Skeletal muscle satellite cell (primary cell): ENCODE measurements around the gene SLC4A5.
A peak's percentile ranks its signal among the peaks of the same experiment; 100 is the strongest.

Source experiments
- H3K27me3 ChIP-seq: 2 replicates; pipeline ENCODE4 v1.7.0; 2013; ENCODE audit warnings: low read length; ENCODE audit not compliant: control insufficient read depth, insufficient read depth
- H3K36me3 ChIP-seq: 2 replicates; pipeline ENCODE4 v1.7.0; 2013; ENCODE audit warnings: mild to moderate bottlenecking, control low read depth, low read length; ENCODE audit not compliant: insufficient read depth
- H3K4me1 ChIP-seq: 2 replicates; pipeline ENCODE4 v1.7.0; 2013; ENCODE audit warnings: low read length; ENCODE audit not compliant: control insufficient read depth, insufficient read depth
- H3K4me2 ChIP-seq: 2 replicates; pipeline ENCODE4 v1.7.0; 2013; ENCODE audit warnings: mild to moderate bottlenecking, low read length
- H3K4me3 ChIP-seq: 2 replicates; pipeline ENCODE4 v1.7.0; 2013; ENCODE audit warnings: low read length
- H3K9ac ChIP-seq: 2 replicates; pipeline ENCODE4 v1.7.0; 2013; ENCODE audit warnings: mild to moderate bottlenecking, low read depth, low read length, moderate library complexity
- H3K9me3 ChIP-seq: replicated peaks from 2 replicates; pipeline ENCODE4 v1.7.0; 2013; ENCODE audit warnings: mild to moderate bottlenecking, control low read depth, low read length

The SLC4A5 gene

GRCh38 chr2:74205596-74205995 is 137.6 kb downstream of the SLC4A5 start:
- Histone ChIP-seq H3K9me3 (no peaks in the 10 kb centered on the region), H3K4me3 (no peak overlapping the region), H3K4me2 (no peak overlapping the region), H3K9ac (no peak overlapping the region), H3K36me3 (peaks cover 26% of the 10 kb centered on the region), H3K27me3 (no peaks in the 10 kb centered on the region), H3K4me1 (peaks cover 29% of the 10 kb centered on the region)

DNA sequence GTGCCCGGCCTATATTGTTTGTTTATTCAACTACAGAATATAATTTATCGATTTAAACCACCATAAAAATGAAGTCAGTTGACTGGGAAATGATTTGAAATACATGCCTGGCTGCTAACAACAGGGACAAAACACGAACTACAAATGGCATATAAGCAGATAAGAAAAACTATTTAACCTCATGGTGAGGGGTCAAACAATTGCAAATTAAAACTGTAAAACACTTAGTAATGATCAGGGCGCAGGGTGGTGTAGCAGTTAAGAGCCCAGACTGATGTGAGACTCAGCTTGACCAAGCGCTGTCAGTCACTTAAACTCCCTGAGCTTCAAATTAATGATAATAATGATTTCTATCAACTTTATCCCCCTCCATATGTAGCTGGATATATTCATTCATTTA is 138.1 kb downstream of the SLC4A5 start:
- Histone ChIP-seq H3K9ac (no peak overlapping the region), H3K27me3 (no peaks in the 10 kb centered on the region), H3K4me3 (no peak overlapping the region), H3K9me3 (no peaks in the 10 kb centered on the region), H3K4me1 (peaks cover 33% of the 10 kb centered on the region), H3K4me2 (no peak overlapping the region), H3K36me3 (peaks cover 22% of the 10 kb centered on the region)

DNA sequence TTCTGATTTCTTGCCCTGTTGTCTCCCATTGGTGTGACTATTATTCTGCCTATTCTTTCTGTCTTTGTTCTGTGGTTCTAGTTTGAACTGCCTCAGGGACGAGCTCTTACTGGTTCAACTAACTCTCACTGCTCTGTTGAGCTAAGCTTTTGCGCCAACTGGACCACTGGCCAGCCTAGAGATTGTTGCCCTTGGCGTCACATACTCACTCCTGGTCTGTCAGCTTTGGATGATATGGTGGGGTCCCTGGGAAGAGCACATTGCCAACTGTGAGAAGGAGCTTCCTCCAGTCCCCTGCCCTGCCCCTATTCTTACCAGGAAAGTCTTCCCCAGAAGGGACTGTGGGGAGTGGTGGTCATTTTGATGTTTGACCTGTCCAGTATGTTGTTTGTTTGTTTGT is 138.8 kb downstream of the SLC4A5 start:
- Histone ChIP-seq H3K9me3 (no peaks in the 10 kb centered on the region), H3K4me1 (peaks cover 38% of the 10 kb centered on the region), H3K36me3 (peaks cover 15% of the 10 kb centered on the region)

GRCh38 chr2:74201596-74201995 is 141.6 kb downstream of the SLC4A5 start:
- Histone ChIP-seq H3K9me3 (no peaks in the 10 kb centered on the region), H3K9ac (no peak overlapping the region), H3K4me3 (peak overlapping the region; percentile 30), H3K4me1 (peaks cover 42% of the 10 kb centered on the region), H3K36me3 (no peaks in the 10 kb centered on the region), H3K27me3 (no peaks in the 10 kb centered on the region), H3K4me2 (peak overlapping the region; percentile 95)

More for the DNA sequence above, 138.8 kb downstream of the SLC4A5 start:
- Histone ChIP-seq H3K9ac (no peak overlapping the region), H3K4me2 (no peak overlapping the region), H3K4me3 (no peak overlapping the region), H3K27me3 (no peaks in the 10 kb centered on the region)

DNA sequence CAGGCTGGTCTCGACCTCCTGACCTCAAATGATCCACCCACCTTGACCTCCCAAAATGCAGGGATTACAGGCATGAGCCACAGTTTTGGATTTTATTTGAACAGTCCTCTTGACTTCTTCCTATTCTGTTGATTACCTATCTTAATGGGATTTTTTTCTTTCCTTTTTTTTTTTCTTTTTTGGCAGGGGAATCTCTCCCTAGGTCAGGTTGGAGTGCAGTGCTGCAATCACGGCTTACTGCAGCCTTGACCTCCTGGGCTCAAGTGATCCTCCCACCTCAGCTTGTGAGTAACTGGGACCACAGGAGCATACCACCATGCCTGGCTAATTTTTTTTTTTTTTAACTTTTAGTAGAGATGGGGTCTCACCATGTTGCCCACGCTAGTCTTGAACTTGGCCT is 142.0 kb downstream of the SLC4A5 start:
- Histone ChIP-seq H3K4me3 (peak overlapping the region; percentile 30), H3K9ac (no peak overlapping the region), H3K4me1 (peaks cover 38% of the 10 kb centered on the region), H3K9me3 (no peaks in the 10 kb centered on the region), H3K36me3 (no peaks in the 10 kb centered on the region), H3K27me3 (no peaks in the 10 kb centered on the region), H3K4me2 (peak overlapping the region; percentile 95)

DNA sequence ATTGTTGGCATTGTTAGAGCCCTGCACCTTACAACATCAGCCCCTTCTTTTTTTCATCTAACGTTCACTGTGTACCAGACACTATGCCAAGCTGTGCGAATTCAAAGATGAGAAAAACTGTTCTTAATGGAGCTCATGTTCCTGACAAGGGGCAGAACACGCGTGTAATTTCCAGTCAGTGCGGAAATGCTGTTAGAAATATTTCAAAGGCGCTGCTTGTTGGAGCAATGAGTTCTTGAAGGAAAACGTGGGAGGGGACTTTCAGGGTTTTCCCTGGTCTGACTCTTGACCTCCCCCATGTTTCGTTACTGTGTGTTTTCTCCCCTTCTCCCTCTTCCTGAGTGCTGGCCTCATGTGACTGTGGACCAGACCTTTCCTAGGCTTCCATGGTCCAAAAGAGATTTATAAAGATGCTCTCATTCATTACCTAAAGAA is 143.3 kb downstream of the SLC4A5 start:
- Histone ChIP-seq H3K9me3 (no peaks in the 10 kb centered on the region), H3K4me3 (peak overlapping the region; percentile 80), H3K27me3 (no peaks in the 10 kb centered on the region), H3K9ac (peak overlapping the region; percentile 90), H3K36me3 (no peaks in the 10 kb centered on the region), H3K4me2 (peak overlapping the region; percentile 95), H3K4me1 (peaks cover 31% of the 10 kb centered on the region)

DNA sequence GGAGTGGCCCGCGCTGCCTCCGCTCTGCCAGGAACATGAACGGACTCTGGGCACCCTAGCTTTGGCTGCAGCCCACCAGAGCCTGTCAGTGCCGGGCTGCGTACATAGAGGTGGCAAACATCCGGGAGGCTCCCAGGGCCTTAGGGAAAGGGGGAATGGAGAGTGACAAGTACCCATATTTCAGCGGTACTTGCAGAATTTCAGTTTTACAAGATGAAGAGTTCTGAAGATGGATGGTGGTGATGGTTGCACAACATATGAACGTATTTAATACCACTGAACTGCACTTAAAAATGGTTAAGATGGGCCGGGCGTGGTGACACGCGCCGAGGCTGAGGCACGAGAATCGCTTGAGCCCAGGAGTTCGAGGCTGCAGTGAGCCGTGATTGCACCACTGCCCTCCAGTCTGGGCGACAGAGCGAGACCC is 143.9 kb downstream of the SLC4A5 start:
- H3K36me3 ChIP-seq: no peaks in the 10 kb centered on the region
- no peaks in the 10 kb centered on the region for H3K27me3 ChIP-seq
- H3K4me2 ChIP-seq: peak overlapping the region; percentile 95
- H3K4me1 ChIP-seq: peaks cover 31% of the 10 kb centered on the region
- H3K4me3 ChIP-seq: peak overlapping the region; percentile 80
- H3K9me3 ChIP-seq: no peaks in the 10 kb centered on the region
- H3K9ac ChIP-seq: peak overlapping the region; percentile 90

DNA sequence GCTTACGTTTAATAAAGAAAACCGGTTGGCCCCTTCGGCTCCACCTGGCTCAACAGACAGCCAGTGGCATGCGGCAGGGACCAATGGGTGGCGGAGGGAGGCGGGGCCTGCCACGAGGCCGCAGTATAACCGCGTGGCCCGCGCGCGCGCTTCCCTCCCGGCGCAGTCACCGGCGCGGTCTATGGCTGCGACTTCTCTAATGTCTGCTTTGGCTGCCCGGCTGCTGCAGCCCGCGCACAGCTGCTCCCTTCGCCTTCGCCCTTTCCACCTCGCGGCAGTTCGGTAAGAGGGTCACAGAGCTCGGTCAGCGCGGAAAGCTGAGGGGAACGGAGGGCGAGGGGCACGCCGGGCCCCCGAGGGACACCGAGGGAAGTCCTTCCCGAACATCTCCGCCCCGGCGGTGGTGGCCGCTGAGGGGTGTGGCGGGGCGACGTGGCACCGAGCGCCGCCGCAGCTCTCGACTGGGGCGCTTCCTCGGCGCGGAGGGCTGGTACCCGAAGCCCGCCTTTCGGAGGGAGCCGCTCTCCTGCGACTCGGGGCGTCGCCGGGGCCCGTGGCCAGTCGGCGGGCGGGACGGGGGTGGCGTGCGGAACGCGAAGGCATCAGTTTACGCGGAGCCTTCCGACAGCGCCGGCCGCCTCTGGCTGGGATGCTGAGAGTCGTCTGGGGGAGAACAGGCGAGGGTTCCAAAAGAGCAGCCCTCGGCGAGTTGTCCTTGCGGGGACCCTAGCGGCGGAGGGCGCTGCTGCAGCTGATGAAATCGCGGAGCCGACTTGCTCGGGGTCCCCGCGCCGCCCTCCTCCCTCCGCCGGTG is 144.5 kb downstream of the SLC4A5 start, which contains the start of gene MTHFD2:
TSS of gene MTHFD2 (plus strand) at position 155 of the 814 bp plus-strand sequence. CDS start at position 182, 27 bp downstream.
- Histone ChIP-seq H3K36me3 (no peaks in the 10 kb centered on the region), H3K4me3 (peak within 1 kb of the TSS; percentile 80), H3K9ac (peak within 1 kb of the TSS; percentile 90), H3K4me2 (peak within 1 kb of the TSS; percentile 95), H3K4me1 (peaks cover 31% of the 10 kb centered on the region), H3K27me3 (no peaks in the 10 kb centered on the region), H3K9me3 (no peaks in the 10 kb centered on the region)

DNA sequence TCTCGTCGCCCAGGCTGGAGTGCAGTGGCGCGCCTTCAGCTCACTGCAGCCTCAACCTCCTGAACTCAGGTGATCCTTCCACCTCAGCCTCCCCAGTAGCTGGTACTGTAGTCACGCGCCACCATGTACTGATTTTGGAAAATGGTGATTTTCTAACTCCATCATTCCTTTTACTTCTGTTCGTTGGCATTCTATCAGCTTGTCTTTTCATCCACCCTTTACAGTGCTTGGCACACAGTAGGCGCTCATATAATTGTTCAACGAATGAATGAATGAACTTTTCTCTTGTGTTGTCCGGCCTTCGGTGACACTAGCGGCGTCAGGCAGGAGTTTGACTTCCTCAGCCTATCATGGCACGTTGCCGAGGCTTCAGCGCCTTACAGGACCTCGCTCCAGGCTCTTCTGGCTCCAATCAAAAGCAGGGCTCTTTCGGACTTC is 145.2 kb downstream of the SLC4A5 start:
- Histone ChIP-seq H3K36me3 (no peaks in the 10 kb centered on the region), H3K4me3 (peak overlapping the region; percentile 80), H3K4me1 (peaks cover 31% of the 10 kb centered on the region), H3K9ac (peak overlapping the region; percentile 90), H3K27me3 (no peaks in the 10 kb centered on the region), H3K4me2 (peak overlapping the region; percentile 95), H3K9me3 (no peaks in the 10 kb centered on the region)

DNA sequence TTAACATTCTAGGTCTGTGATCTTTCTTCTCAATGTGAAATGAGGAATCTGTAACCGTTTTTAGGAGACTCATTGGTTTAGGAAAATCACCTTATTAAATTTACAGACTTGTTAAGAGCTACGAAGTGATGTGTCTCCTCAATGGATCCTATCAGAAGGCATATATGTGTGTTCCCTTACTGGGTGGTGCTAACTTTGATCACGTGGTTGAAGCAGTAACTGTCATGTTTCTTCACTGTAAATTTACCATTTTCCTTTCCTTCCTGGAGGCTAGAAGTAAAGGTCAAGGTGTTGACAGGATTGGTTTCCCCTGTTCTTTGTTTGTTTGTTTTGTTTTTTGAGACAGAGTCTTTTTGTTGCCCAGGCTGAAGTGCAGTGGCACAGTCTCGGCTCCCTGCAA is 146.2 kb downstream of the SLC4A5 start:
- Histone ChIP-seq H3K4me2 (no peak overlapping the region), H3K9ac (no peak overlapping the region), H3K27me3 (peaks cover 4% of the 10 kb centered on the region), H3K9me3 (no peaks in the 10 kb centered on the region), H3K4me3 (no peak overlapping the region), H3K4me1 (peaks cover 29% of the 10 kb centered on the region), H3K36me3 (no peaks in the 10 kb centered on the region)

GRCh38 chr2:74194799-74195198 is 148.4 kb downstream of the SLC4A5 start:
- no peak overlapping the region for H3K9ac ChIP-seq
- H3K27me3 ChIP-seq: peaks cover 13% of the 10 kb centered on the region
- no peaks in the 10 kb centered on the region for H3K9me3 ChIP-seq
- peaks cover 7% of the 10 kb centered on the region for H3K4me1 ChIP-seq
- H3K4me2 ChIP-seq: no peak overlapping the region
- H3K4me3 ChIP-seq: no peak overlapping the region
- H3K36me3 ChIP-seq: no peaks in the 10 kb centered on the region
